ENCODE data around the gene PLAGL2.
"Not testable (repeated sequence)": the region's sequence is repeated elsewhere in the genome, so short reads cannot be mapped to it uniquely, and the experiment has no call there.

Gene PLAGL2

GRCh38 chr20:32204205-32205109 is 3.1 kb downstream of the PLAGL2 start:
- no peak for DNase-seq (ENCODE audit: low read depth in 2 of 2)

- DNase-seq (ENCODE audit: low read depth in 2 of 2): no peak
These were observed 4.0 kb downstream of the PLAGL2 start for GRCh38 chr20:32203356-32204204.

GRCh38 chr20:32201977-32202363 is 5.6 kb downstream of the PLAGL2 start:
- no peak for DNase-seq (ENCODE audit: low read depth in 2 of 2)

- DNase-seq (ENCODE audit: low read depth in 2 of 2): no peak
These were observed 6.1 kb downstream of the PLAGL2 start for GRCh38 chr20:32201296-32201976.

GRCh38 chr20:32199006-32199405 is 8.5 kb downstream of the PLAGL2 start:
- DNase-seq (ENCODE audit: low read depth in 2 of 2): no peak

- not testable (repeated sequence) for DNase-seq (ENCODE audit: low read depth in 2 of 2)
These were observed 10.4 kb downstream of the PLAGL2 start for GRCh38 chr20:32197136-32197535.

- not testable (repeated sequence) for DNase-seq (ENCODE audit: low read depth in 2 of 2)
These were observed 10.9 kb downstream of the PLAGL2 start for GRCh38 chr20:32196613-32197012.

- DNase-seq (ENCODE audit: low read depth in 2 of 2): no peak
These were observed 12.0 kb downstream of the PLAGL2 start for GRCh38 chr20:32195581-32195980.

GRCh38 chr20:32193996-32194395 is 13.5 kb downstream of the PLAGL2 start:
- no peak for DNase-seq (ENCODE audit: low read depth in 2 of 2)

GRCh38 chr20:32193336-32193735 is 14.2 kb downstream of the PLAGL2 start:
- not testable (repeated sequence) for DNase-seq (ENCODE audit: low read depth in 2 of 2)

GRCh38 chr20:32192698-32193097 is 14.8 kb downstream of the PLAGL2 start:
- no peak for DNase-seq (ENCODE audit: low read depth in 2 of 2)

GRCh38 chr20:32191873-32192272 is 15.7 kb downstream of the PLAGL2 start:
- DNase-seq (ENCODE audit: low read depth in 2 of 2): no peak

GRCh38 chr20:32191422-32191821 is 16.1 kb downstream of the PLAGL2 start:
- no peak for DNase-seq (ENCODE audit: low read depth in 2 of 2)

GRCh38 chr20:32190616-32191415 is 16.7 kb downstream of the PLAGL2 start:
- DNase-seq (ENCODE audit: low read depth in 2 of 2): no peak

- DNase-seq (ENCODE audit: low read depth in 2 of 2): no peak
These were observed 17.6 kb downstream of the PLAGL2 start for GRCh38 chr20:32189691-32190615.

- DNase-seq (ENCODE audit: low read depth in 2 of 2): no peak
These were observed 18.5 kb downstream of the PLAGL2 start for GRCh38 chr20:32189123-32189410.

GRCh38 chr20:32188376-32189122 is 19.0 kb downstream of the PLAGL2 start:
- DNase-seq (ENCODE audit: low read depth in 2 of 2): no peak

GRCh38 chr20:32186506-32186905 is 21.0 kb downstream of the PLAGL2 start:
- no peak for DNase-seq (ENCODE audit: low read depth in 2 of 2)

GRCh38 chr20:32184961-32185603 is 22.5 kb downstream of the PLAGL2 start:
- no peak for DNase-seq (ENCODE audit: low read depth in 2 of 2)
